Right atrium auricular region (tissue), 2 donors: ENCODE data around the gene CDK5RAP2. TPM values are rescaled to one million over a fixed set of nuclear protein-coding genes. Genes with fewer than 3 reads are reported as not detected.

Experiments used
- DNase-seq: peaks from one replicate; pipeline ENCODE4 v3.0.0-alpha.2; 2019; ENCODE audit warnings: low spot score
- H3K27ac ChIP-seq, 2 donors: fragments of 200-600 bp; sonication (generic); 1 replicate in 1 of 2; 2 replicates in 1 of 2; pipeline ENCODE4 v1.5.1; 2016 to 2019
- H3K27me3 ChIP-seq, 2 donors: fragments of 200-600 bp; sonication (generic); one replicate each; pipeline versions ENCODE4 v1.5.1 to v1.6.0; 2017 to 2019
- H3K36me3 ChIP-seq: fragments of 200-600 bp; sonication (generic); one replicate; pipeline ENCODE4 v1.5.1; 2016
- H3K4me1 ChIP-seq, 2 donors: fragments of 200-600 bp; sonication (generic); one replicate each; pipeline versions ENCODE4 v1.5.1 to v1.6.0; 2017 to 2019
- H3K4me3 ChIP-seq, 2 donors: fragments of 200-600 bp; sonication (generic); 1 replicate in 1 of 2; 2 replicates in 1 of 2; pipeline ENCODE4 v1.5.1; 2017 to 2019; ENCODE audit warnings: mild to moderate bottlenecking in 1 of 2, moderate library complexity in 1 of 2
- H3K9me3 ChIP-seq, 2 donors: fragments of 200-600 bp; sonication (generic); one replicate each; pipeline ENCODE4 v1.5.1; 2019
- total RNA-seq, 2 donors: library from RNA; depleted of rRNA; stranded (reverse); fragments of >200 nt; gene quantifications; one replicate each; pipeline ENCODE4 v1.1.0, GENCODE V29; 2016
- TF ChIP-seq, protein P1 (sequence below), 2 donors: fragments of 200-600 bp; sonication (generic); IDR thresholded peaks; one replicate each; pipeline ENCODE4 v1.5.1; 2019; ENCODE audit warnings: antibody characterized with exemption in 2 of 2

CDK5RAP2 gene
- total RNA-seq, 2 donors from 2014 or later = 36.7 to 40.4 TPM

DNA sequence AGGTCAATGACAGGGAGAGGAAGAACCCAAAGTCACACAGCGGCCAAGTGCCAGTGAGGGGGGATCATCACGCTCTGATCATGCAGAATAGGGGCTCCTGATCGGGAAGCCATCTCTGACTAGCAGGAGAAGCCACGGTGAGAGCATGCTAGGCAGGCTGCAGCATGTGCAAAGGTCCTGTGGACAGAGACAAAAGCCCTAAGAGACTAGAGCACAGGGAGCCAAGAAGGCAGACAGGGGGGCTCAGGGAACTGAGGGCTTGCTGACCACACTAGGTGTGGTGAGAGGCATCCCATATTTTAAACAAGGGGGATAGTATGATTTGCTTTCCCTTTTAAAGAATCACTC, 195.1 kb downstream of the CDK5RAP2 start:
- H3K9me3 ChIP-seq = no peaks in the 10 kb centered on the region
- H3K4me3 ChIP-seq = no peak overlapping the region
- peaks cover 11% of the 10 kb centered on the region for H3K36me3 ChIP-seq
- H3K4me1 ChIP-seq = peaks cover 0 to 12% of the 10 kb centered on the region in 2 donors
- H3K27ac ChIP-seq = no peak overlapping the region
- no peaks in the 10 kb centered on the region for H3K27me3 ChIP-seq
- no peak for DNase-seq
- TF ChIP-seq, protein P1, sequence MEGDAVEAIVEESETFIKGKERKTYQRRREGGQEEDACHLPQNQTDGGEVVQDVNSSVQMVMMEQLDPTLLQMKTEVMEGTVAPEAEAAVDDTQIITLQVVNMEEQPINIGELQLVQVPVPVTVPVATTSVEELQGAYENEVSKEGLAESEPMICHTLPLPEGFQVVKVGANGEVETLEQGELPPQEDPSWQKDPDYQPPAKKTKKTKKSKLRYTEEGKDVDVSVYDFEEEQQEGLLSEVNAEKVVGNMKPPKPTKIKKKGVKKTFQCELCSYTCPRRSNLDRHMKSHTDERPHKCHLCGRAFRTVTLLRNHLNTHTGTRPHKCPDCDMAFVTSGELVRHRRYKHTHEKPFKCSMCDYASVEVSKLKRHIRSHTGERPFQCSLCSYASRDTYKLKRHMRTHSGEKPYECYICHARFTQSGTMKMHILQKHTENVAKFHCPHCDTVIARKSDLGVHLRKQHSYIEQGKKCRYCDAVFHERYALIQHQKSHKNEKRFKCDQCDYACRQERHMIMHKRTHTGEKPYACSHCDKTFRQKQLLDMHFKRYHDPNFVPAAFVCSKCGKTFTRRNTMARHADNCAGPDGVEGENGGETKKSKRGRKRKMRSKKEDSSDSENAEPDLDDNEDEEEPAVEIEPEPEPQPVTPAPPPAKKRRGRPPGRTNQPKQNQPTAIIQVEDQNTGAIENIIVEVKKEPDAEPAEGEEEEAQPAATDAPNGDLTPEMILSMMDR (IDR thresholded peaks at IDR 0.05) = no peak

DNA sequence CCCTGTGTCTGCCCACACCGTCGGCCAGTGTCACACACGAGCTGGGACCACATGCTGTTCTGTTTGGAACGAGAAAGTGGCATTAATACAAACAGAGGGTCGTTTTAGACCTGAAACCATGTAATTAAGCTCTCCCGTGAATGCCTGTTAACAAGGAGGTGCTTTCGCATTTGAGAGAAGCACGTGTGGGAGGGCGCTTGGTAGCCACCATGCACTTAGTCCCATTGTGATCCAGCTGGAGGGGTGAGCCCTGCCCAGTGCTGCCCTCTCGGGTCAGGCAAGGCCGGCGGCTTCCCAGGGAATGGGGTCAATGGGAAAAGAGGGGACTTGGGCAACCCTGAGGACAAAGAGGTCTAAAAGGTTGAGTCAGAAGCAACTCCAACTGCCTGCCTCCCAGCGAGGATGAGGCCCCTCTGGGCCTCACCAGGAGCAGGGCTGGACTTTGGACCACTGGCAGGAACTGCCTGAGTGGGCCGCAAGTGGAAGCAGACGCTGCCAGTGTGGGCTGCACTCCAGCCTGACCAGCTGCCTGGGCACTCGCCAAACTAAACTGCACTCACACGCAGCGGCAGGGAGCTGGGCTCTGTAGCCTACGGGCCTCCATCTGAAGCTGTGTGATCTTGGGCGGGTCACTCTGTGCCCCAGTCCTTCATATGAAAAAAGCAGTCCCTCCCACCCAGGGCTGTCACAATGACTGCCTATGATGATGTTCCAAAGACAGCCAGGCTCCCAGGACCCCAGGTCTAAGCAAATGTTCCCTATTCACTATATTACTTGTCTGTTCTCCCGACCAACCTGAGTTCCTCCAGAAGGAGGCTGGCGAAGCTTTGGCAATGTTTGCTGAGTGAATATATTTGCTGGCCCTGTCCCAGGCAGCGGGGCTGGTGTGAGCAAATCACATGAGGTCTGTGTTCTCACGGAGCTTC, 195.7 kb downstream of the CDK5RAP2 start:
- DNase-seq = no peak
- TF ChIP-seq, protein P1 (IDR thresholded peaks at IDR 0.05) = no peak
- Histone ChIP-seq H3K36me3 (peaks cover 4% of the 10 kb centered on the region), H3K27me3 (no peaks in the 10 kb centered on the region), H3K27ac (no peak overlapping the region), H3K9me3 (peaks cover 0 to 6% of the 10 kb centered on the region in 2 donors), H3K4me3 (no peak overlapping the region), H3K4me1 (peaks cover 0 to 12% of the 10 kb centered on the region in 2 donors)

DNA sequence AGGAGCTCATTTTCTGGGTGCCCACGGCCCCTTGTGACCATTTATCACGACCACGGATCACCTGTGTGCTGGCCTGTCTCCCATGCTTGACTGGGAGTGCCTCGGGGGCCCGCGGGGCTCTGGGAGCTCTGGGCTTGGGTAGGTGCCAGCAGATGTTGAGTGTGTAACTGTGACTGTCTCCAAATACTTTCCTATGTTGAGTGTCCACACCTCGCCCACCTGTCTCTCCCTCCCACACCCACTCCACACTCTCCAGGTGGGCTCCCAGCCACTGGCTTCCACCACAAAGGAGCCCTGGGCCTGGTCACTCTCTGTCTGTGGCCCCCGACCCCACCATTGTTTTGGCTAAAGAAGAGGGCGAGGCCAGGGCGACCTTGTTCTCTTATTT, 196.4 kb downstream of the CDK5RAP2 start:
- DNase-seq = no peak
- no peak overlapping the region for H3K4me3 ChIP-seq
- TF ChIP-seq, protein P1 (IDR thresholded peaks at IDR 0.05) = no peak
- H3K4me1 ChIP-seq = peaks cover 0 to 12% of the 10 kb centered on the region in 2 donors
- H3K9me3 ChIP-seq = peaks cover 0 to 13% of the 10 kb centered on the region in 2 donors
- no peak overlapping the region for H3K27ac ChIP-seq
- H3K27me3 ChIP-seq = no peaks in the 10 kb centered on the region
- no peaks in the 10 kb centered on the region for H3K36me3 ChIP-seq

DNA sequence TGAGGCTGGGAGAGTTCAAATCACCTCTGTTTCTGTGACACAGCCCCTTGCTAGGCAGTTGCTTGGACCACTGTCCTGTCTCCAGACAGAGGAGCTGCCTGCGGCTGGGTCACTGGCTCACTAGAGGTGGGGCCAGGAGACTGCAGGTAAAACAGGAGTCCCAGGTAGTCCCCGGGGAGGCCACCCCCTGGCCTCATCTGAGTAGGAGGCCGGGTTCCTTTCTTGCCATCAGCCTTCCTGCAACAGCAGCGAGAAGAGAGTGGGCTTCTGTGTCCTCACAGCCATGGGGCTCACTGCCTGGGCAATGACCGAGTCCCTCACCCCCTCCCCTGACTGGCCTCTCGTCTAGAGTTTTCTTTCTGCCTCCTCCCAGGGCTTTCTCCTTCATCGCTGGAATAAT, 197.5 kb downstream of the CDK5RAP2 start:
- no peak for DNase-seq

DNA sequence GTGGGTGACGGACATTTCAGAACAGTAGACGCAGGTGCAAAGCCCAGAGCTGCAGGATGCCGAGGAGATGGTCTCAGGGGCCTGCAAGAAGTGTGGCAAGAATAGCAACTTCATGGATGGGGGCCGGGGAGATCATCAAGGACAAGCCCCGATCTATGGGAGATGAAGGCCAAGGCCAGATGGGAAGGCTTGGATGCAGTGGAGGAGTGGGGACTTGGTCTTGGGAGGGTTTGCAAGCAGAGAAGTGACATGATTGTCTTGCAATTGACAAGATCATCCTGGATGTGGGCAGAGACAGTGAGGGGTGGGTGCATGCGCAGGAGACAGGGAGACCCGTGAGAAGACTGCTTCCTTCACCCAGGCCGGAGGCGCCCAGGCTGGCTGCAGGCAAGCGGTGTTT, 198.1 kb downstream of the CDK5RAP2 start:
- H3K4me1 ChIP-seq = peaks cover 0 to 10% of the 10 kb centered on the region in 2 donors
- TF ChIP-seq, protein P1 (IDR thresholded peaks at IDR 0.05) = no peak
- no peaks in the 10 kb centered on the region for H3K36me3 ChIP-seq
- DNase-seq = no peak
- H3K27ac ChIP-seq = no peak overlapping the region
- no peaks in the 10 kb centered on the region for H3K27me3 ChIP-seq
- H3K9me3 ChIP-seq = peaks cover 0 to 13% of the 10 kb centered on the region in 2 donors
- no peak overlapping the region for H3K4me3 ChIP-seq

More for the DNA sequence above, 197.5 kb downstream of the CDK5RAP2 start:
- Histone ChIP-seq H3K4me3 (no peak overlapping the region), H3K27me3 (no peaks in the 10 kb centered on the region), H3K36me3 (no peaks in the 10 kb centered on the region), H3K9me3 (peaks cover 0 to 13% of the 10 kb centered on the region in 2 donors), H3K4me1 (peaks cover 0 to 12% of the 10 kb centered on the region in 2 donors), H3K27ac (no peak overlapping the region)
- TF ChIP-seq, protein P1 (IDR thresholded peaks at IDR 0.05) = no peak
